HepG2 (cell line): ENCODE measurements around the gene YIF1A. TPM values are rescaled to one million over a fixed set of nuclear protein-coding genes. Genes with fewer than 3 reads are reported as not detected.
A peak's percentile ranks its signal among the peaks of the same experiment; 100 is the strongest.

Experiments used
- CENPT ChIP-seq: sonication (generic); formaldehyde crosslinking; IDR thresholded peaks from 2 replicates; pipeline ENCODE4 v1.8.0; 2022; ENCODE audit warnings: low read depth, mild to moderate bottlenecking, moderate library complexity, missing genetic modification reagents
- DBP ChIP-seq: sonication (generic); formaldehyde crosslinking; IDR thresholded peaks from 2 replicates; pipeline ENCODE4 v1.4.0; 2020; ENCODE audit warnings: missing genetic modification reagents; ENCODE audit errors: not compliant biosample characterization
- EEA1 ChIP-seq: sonication (generic); formaldehyde crosslinking; IDR thresholded peaks from 2 replicates; pipeline ENCODE4 v1.5.1; 2020; ENCODE audit warnings: mild to moderate bottlenecking, missing genetic modification reagents, borderline replicate concordance
- MAFF ChIP-seq: IDR thresholded peaks from 2 replicates; pipeline ENCODE4 v1.6.1; 2011; ENCODE audit warnings: low read depth, low read length, improper control_type of control experiment
- MAFG ChIP-seq: sonication (generic); formaldehyde crosslinking; IDR thresholded peaks from 2 replicates; pipeline ENCODE4 v1.5.1; 2020; ENCODE audit warnings: mild to moderate bottlenecking, missing genetic modification reagents
- MTA1 ChIP-seq: sonication (generic); formaldehyde crosslinking; IDR thresholded peaks from 2 replicates; pipeline ENCODE4 v1.4.0; 2020; ENCODE audit warnings: missing genetic modification reagents, mild to moderate bottlenecking, borderline replicate concordance
- REL ChIP-seq: sonication (generic); formaldehyde crosslinking; conservative IDR thresholded peaks from 2 replicates; pipeline ENCODE4 v1.8.0; 2022; ENCODE audit warnings: mild to moderate bottlenecking, missing genetic modification reagents, moderate library complexity
- ZBTB8A ChIP-seq: sonication (generic); formaldehyde crosslinking; IDR thresholded peaks from 2 replicates; pipeline ENCODE4 v1.4.0; 2020; ENCODE audit warnings: mild to moderate bottlenecking, low read depth, missing genetic modification reagents, borderline replicate concordance
- ZFP41 ChIP-seq: sonication (generic); formaldehyde crosslinking; IDR thresholded peaks from 2 replicates; pipeline ENCODE4 v1.4.0; 2020; ENCODE audit warnings: mild to moderate bottlenecking, missing genetic modification reagents, borderline replicate concordance
- ZNF607 ChIP-seq: sonication (generic); formaldehyde crosslinking; IDR thresholded peaks from 2 replicates; pipeline ENCODE4 v1.5.1; 2020; ENCODE audit warnings: missing genetic modification reagents, mild to moderate bottlenecking, borderline replicate concordance
- ZNF839 ChIP-seq: sonication (generic); formaldehyde crosslinking; IDR thresholded peaks from 2 replicates; pipeline ENCODE4 v1.4.0; 2020; ENCODE audit warnings: missing genetic modification reagents, mild to moderate bottlenecking, borderline replicate concordance
- ZSCAN22 ChIP-seq: sonication (generic); formaldehyde crosslinking; IDR thresholded peaks from 2 replicates; pipeline ENCODE4 v1.4.0; 2020; ENCODE audit warnings: mild to moderate bottlenecking, missing genetic modification reagents
- polyA plus RNA-seq, 8 experiments: library from polyadenylated mRNA; depleted of rRNA in 3 of 8; stranded (reverse) in 7 of 8; unstranded in 1 of 8; fragments of >200 nt; fragmentation: Illumina TruSeq in 4 of 8; extraction: Trizol in 4 of 8; gene quantifications; 2 replicates each; pipeline versions ENCODE4 v1.2.1 to v1.2.3, GENCODE V29; 2011 to 2016; ENCODE audit warnings: low read depth in 4 of 8, missing spikeins in 1 of 8, mixed read lengths in 1 of 8; ENCODE audit not compliant: insufficient read depth in 1 of 8
- total RNA-seq, 5 experiments: library from RNA; depleted of rRNA; stranded (reverse); fragments of >200 nt; fragmentation: Illumina TruSeq; extraction: Trizol; gene quantifications; 2 replicates each; pipeline ENCODE4 v1.2.3, GENCODE V29; 2016; ENCODE audit warnings: low read depth in 1 of 5
- TF ChIP-seq, protein P1 (sequence below): sonication (generic); formaldehyde crosslinking; conservative IDR thresholded peaks from 2 replicates; pipeline ENCODE4 v1.4.0; 2020; ENCODE audit warnings: mild to moderate bottlenecking, missing genetic modification reagents, moderate library complexity
- TF ChIP-seq, protein P2 (sequence below): sonication (generic); formaldehyde crosslinking; IDR thresholded peaks from 2 replicates; pipeline ENCODE4 v1.5.1; 2020; ENCODE audit warnings: mild to moderate bottlenecking, missing genetic modification reagents, moderate library complexity
- TF ChIP-seq, protein P3 (sequence below): sonication (generic); formaldehyde crosslinking; IDR thresholded peaks from 2 replicates; pipeline ENCODE4 v1.5.0; 2020; ENCODE audit warnings: mild to moderate bottlenecking, missing genetic modification reagents
- TF ChIP-seq, protein P4 (sequence below): sonication (generic); formaldehyde crosslinking; IDR thresholded peaks from 2 replicates; pipeline ENCODE4 v1.4.0; 2020; ENCODE audit warnings: missing genetic modification reagents, low read depth, mild to moderate bottlenecking, borderline replicate concordance

Gene YIF1A
- total and polyA plus RNA-seq, 2 of the 13 experiments (the other 11 are each of a cell fraction or from before 2014, with no cell fraction given), result 133 to 145 TPM

- TF ChIP-seq ZNF839 (CRISPR knock-in tag) (0 out of 2 replicates have a peak, but pooled peaks have one; percentile 44), ZBTB8A (CRISPR knock-in tag) (0 out of 2 replicates have a peak, but pooled peaks have one; percentile 64), DBP (CRISPR knock-in tag) (no peak), REL (CRISPR knock-in tag) (0 out of 2 replicates have a peak, but pooled peaks have one; percentile 0), MTA1 (CRISPR knock-in tag) (0 out of 2 replicates have a peak, but pooled peaks have one; percentile 60), ZFP41 (CRISPR knock-in tag) (no peak), ZSCAN22 (CRISPR knock-in tag) (0 out of 2 replicates have a peak, but pooled peaks have one; percentile 44), MAFF (no peak), MAFG (no peak), ZNF607 (CRISPR knock-in tag) (no peak), CENPT (peak; percentile 39; the same call in 1 of the 2 replicates), EEA1 (no peak)
- TF ChIP-seq, protein P1, sequence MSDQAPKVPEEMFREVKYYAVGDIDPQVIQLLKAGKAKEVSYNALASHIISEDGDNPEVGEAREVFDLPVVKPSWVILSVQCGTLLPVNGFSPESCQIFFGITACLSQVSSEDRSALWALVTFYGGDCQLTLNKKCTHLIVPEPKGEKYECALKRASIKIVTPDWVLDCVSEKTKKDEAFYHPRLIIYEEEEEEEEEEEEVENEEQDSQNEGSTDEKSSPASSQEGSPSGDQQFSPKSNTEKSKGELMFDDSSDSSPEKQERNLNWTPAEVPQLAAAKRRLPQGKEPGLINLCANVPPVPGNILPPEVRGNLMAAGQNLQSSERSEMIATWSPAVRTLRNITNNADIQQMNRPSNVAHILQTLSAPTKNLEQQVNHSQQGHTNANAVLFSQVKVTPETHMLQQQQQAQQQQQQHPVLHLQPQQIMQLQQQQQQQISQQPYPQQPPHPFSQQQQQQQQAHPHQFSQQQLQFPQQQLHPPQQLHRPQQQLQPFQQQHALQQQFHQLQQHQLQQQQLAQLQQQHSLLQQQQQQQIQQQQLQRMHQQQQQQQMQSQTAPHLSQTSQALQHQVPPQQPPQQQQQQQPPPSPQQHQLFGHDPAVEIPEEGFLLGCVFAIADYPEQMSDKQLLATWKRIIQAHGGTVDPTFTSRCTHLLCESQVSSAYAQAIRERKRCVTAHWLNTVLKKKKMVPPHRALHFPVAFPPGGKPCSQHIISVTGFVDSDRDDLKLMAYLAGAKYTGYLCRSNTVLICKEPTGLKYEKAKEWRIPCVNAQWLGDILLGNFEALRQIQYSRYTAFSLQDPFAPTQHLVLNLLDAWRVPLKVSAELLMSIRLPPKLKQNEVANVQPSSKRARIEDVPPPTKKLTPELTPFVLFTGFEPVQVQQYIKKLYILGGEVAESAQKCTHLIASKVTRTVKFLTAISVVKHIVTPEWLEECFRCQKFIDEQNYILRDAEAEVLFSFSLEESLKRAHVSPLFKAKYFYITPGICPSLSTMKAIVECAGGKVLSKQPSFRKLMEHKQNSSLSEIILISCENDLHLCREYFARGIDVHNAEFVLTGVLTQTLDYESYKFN, result 0 out of 2 replicates have a peak, but pooled peaks have one; percentile 19
- TF ChIP-seq, protein P2, sequence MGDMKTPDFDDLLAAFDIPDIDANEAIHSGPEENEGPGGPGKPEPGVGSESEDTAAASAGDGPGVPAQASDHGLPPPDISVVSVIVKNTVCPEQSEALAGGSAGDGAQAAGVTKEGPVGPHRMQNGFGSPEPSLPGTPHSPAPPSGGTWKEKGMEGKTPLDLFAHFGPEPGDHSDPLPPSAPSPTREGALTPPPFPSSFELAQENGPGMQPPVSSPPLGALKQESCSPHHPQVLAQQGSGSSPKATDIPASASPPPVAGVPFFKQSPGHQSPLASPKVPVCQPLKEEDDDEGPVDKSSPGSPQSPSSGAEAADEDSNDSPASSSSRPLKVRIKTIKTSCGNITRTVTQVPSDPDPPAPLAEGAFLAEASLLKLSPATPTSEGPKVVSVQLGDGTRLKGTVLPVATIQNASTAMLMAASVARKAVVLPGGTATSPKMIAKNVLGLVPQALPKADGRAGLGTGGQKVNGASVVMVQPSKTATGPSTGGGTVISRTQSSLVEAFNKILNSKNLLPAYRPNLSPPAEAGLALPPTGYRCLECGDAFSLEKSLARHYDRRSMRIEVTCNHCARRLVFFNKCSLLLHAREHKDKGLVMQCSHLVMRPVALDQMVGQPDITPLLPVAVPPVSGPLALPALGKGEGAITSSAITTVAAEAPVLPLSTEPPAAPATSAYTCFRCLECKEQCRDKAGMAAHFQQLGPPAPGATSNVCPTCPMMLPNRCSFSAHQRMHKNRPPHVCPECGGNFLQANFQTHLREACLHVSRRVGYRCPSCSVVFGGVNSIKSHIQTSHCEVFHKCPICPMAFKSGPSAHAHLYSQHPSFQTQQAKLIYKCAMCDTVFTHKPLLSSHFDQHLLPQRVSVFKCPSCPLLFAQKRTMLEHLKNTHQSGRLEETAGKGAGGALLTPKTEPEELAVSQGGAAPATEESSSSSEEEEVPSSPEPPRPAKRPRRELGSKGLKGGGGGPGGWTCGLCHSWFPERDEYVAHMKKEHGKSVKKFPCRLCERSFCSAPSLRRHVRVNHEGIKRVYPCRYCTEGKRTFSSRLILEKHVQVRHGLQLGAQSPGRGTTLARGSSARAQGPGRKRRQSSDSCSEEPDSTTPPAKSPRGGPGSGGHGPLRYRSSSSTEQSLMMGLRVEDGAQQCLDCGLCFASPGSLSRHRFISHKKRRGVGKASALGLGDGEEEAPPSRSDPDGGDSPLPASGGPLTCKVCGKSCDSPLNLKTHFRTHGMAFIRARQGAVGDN (CRISPR knock-in tag), result no peak
- TF ChIP-seq, protein P3, sequence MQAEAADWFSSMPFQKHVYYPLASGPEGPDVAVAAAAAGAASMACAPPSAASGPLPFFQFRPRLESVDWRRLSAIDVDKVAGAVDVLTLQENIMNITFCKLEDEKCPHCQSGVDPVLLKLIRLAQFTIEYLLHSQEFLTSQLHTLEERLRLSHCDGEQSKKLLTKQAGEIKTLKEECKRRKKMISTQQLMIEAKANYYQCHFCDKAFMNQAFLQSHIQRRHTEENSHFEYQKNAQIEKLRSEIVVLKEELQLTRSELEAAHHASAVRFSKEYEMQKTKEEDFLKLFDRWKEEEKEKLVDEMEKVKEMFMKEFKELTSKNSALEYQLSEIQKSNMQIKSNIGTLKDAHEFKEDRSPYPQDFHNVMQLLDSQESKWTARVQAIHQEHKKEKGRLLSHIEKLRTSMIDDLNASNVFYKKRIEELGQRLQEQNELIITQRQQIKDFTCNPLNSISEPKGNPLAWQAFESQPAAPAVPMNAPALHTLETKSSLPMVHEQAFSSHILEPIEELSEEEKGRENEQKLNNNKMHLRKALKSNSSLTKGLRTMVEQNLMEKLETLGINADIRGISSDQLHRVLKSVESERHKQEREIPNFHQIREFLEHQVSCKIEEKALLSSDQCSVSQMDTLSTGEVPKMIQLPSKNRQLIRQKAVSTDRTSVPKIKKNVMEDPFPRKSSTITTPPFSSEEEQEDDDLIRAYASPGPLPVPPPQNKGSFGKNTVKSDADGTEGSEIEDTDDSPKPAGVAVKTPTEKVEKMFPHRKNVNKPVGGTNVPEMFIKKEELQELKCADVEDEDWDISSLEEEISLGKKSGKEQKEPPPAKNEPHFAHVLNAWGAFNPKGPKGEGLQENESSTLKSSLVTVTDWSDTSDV (CRISPR knock-in tag), result no peak
- TF ChIP-seq, protein P4, sequence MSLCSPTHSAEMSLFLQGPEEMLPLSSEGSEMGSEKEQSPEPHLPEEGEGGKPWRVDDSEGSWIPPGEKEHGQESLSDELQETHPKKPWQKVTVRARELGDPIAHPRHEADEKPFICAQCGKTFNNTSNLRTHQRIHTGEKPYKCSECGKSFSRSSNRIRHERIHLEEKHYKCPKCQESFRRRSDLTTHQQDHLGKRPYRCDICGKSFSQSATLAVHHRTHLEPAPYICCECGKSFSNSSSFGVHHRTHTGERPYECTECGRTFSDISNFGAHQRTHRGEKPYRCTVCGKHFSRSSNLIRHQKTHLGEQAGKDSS (CRISPR knock-in tag), result peak; percentile 16; the same call in 1 of the 2 replicates
These were observed 30.5 kb downstream of the YIF1A start (continued) for GRCh38 chr11:66258473-66258893.
